Vagina (tissue), 2 donors: ENCODE data around the gene ULBP1.

Source experiments
- POLR2A ChIP-seq, 2 donors: fragments of 450-650 bp; IDR thresholded peaks; one replicate each; pipeline ENCODE4 v1.6.1; 2017; ENCODE audit warnings: antibody characterized with exemption in 2 of 2, mild to moderate bottlenecking in 2 of 2, moderate library complexity in 2 of 2
- POLR2AphosphoS5 ChIP-seq, 2 donors: sonication (generic); formaldehyde crosslinking; IDR thresholded peaks; one replicate each; pipeline ENCODE4 v1.9.0; 2017; ENCODE audit warnings: antibody characterized with exemption in 2 of 2, mild to moderate bottlenecking in 2 of 2, low read depth in 1 of 2; ENCODE audit not compliant: insufficient read depth in 1 of 2
- TF ChIP-seq, protein P1 (sequence below), 3 experiments: fragments of 450-650 bp in 2 of 3; fragments of 200-600 bp in 1 of 3; sonication (generic) in 1 of 3; IDR thresholded peaks; one replicate each; pipeline ENCODE4 v1.5.1; 2017 to 2019; ENCODE audit warnings: antibody characterized with exemption in 3 of 3, mild to moderate bottlenecking in 2 of 3, moderate library complexity in 2 of 3

DNA sequence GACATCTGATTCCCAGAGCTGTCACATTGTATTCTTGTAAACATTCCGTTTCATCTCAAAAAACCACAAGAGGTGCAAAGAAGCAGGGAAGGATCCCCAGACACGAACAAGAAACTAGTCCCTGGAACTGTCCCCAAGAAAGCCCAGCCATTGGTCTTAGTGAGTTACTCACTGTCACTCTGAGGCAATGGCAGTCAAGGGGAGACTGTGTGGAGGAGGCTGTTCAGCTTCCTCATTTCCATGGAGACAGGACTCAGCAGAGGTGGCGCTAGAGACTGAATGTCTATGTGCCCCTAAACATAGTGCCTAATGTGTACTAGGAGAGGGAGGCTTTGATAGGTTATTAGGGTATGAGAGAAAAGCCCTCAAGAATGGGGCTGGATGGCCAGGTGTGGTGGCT, 11.1 kb downstream of the ULBP1 start:
- TF ChIP-seq, protein P1, sequence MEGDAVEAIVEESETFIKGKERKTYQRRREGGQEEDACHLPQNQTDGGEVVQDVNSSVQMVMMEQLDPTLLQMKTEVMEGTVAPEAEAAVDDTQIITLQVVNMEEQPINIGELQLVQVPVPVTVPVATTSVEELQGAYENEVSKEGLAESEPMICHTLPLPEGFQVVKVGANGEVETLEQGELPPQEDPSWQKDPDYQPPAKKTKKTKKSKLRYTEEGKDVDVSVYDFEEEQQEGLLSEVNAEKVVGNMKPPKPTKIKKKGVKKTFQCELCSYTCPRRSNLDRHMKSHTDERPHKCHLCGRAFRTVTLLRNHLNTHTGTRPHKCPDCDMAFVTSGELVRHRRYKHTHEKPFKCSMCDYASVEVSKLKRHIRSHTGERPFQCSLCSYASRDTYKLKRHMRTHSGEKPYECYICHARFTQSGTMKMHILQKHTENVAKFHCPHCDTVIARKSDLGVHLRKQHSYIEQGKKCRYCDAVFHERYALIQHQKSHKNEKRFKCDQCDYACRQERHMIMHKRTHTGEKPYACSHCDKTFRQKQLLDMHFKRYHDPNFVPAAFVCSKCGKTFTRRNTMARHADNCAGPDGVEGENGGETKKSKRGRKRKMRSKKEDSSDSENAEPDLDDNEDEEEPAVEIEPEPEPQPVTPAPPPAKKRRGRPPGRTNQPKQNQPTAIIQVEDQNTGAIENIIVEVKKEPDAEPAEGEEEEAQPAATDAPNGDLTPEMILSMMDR (IDR thresholded peaks at IDR 0.05) = no peak
- no peak for TF ChIP-seq POLR2A (IDR thresholded peaks at IDR 0.05)
- TF ChIP-seq POLR2AphosphoS5 (IDR thresholded peaks at IDR 0.05; ENCODE audit: insufficient read depth in 1 of 2, low read depth in 1 of 2) = no peak
